GM15510 (cell line): ENCODE results near the gene DDX39A.

Experiments
- POLR2A ChIP-seq: IDR thresholded peaks from 3 replicates; pipeline ENCODE4 v1.6.1; 2011; ENCODE audit warnings: borderline replicate concordance; ENCODE audit not compliant: insufficient read length; ENCODE audit errors: extremely low read depth

The DDX39A gene

GRCh38 chr19:14437578-14438140 is 18.5 kb upstream of the DDX39A start:
- TF ChIP-seq POLR2A, result no peak

GRCh38 chr19:14435320-14436050 is 16.3 kb upstream of the DDX39A start:
- no peak for TF ChIP-seq POLR2A

GRCh38 chr19:14434543-14435319 is 15.6 kb upstream of the DDX39A start:
- no peak for TF ChIP-seq POLR2A

- TF ChIP-seq POLR2A, result no peak
Observed at GRCh38 chr19:14433554-14434501, 14.7 kb upstream of the DDX39A start.

- TF ChIP-seq POLR2A, result peak; percentile 75
Observed at GRCh38 chr19:14432791-14433553, 13.8 kb upstream of the DDX39A start, which contains the start of gene PKN1. PKN1 (plus strand) TSS chr19:14433306; CDS start chr19:14433522, 216 bp downstream.

- no peak for TF ChIP-seq POLR2A
Observed at GRCh38 chr19:14430712-14431111, 11.6 kb upstream of the DDX39A start.

GRCh38 chr19:14428882-14429416 is 9.8 kb upstream of the DDX39A start:
- no peak for TF ChIP-seq POLR2A

GRCh38 chr19:14427461-14427860 is 8.3 kb upstream of the DDX39A start:
- no peak for TF ChIP-seq POLR2A

GRCh38 chr19:14425696-14426138 is 6.6 kb upstream of the DDX39A start:
- TF ChIP-seq POLR2A, result no peak

GRCh38 chr19:14418856-14419105 is 360 bp downstream of the DDX39A start:
- no peak for TF ChIP-seq POLR2A

- TF ChIP-seq POLR2A, result no peak
Observed at GRCh38 chr19:14416817-14417231, 2.3 kb downstream of the DDX39A start.

- no peak for TF ChIP-seq POLR2A
Observed at GRCh38 chr19:14414926-14415690, 4.0 kb downstream of the DDX39A start.

GRCh38 chr19:14413693-14414181 is 5.4 kb downstream of the DDX39A start:
- no peak for TF ChIP-seq POLR2A
